ENCODE results near the gene ELAVL2.

Gene ELAVL2

DNA sequence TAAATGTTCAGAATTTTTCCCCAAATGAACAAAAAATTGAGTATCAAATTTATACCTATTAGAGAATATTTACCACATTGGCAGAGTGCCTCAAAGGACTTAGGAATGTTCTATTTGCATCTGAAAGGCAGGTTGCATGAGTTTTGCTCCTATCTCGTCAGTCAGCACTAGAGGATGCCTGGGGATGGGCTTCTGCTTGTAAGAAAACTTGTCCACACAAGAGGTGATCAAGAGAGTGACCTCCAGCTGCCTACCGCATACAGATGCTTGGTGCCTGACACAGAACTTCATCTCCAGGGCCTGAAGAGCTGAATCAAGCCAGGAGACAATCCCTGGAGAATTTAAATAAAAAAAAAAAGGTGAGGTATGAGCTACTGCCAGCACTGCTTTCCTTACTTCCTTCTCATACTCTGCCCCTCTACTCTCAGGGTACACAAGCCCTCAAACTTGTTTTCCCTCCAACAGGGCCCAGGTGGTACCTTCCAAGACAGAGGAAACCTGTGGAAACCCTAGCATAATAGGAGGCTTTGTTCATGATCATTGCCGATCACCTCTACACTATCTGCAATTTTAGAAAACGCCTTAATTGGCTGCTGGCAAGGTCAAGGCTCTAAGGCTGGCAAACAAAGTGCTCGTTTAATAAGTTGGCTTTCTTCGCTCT lies 166.6 kb downstream of the ELAVL2 start:
- DNase-seq, result no peak

DNA sequence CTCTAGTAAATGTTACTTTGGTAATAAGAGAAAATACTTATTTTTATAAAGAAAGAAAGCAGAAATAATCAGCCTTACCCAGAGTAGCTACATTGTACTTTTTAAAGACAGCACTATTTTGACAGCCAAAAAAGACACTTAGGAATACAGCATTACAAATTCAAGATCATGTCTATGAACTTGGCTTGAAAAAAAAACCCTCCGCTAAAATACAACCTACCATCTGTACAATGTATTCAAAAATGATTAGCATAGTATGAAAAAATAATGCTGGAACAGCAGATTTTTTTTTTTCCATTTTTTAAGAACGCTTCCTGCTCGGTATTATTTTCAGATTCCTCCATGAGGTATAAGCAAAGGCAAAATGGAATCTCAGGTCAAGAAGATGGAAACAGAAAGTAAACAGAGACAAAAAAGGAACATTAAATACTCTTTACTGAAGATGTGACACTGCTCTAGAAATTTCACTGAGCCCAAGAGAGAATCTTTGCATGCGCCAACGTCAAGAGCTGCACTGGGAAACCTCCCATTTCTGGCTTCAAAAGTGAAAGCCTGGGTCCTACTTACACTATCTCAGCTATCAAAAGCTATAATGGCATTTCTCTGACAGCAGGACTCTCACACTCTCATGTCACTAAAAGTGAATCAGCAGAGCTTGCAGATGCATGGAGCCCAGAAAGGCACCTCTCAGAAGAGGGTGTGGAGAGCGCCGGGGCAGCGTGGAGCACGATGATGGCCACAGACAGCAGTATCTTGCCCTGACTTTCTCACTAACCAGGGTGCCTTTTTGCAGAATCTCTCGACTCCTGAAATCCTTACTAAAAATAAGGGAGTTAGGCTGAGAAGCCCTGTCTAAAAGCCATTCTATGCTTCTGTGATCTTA lies 167.4 kb downstream of the ELAVL2 start:
- no peak for DNase-seq

DNA sequence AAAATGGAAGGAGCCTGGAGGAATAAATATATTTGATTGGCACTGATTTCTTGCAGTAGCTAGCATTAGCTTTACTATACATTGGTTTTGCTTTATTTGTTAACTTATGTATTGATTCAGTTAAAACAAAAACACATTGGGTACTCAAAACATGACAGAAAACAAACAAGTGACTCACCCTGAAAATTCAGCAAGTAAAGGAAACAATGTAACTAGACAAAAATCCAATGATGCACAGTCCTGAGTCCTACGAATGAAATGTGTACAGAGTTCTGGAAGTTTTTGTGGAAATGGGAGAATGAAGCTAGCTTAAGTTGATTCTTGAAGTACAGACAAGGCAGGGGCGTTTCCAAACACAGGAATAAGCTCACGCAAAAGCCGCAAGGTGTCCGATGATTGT lies 175.0 kb downstream of the ELAVL2 start:
- DNase-seq, result no peak

DNA sequence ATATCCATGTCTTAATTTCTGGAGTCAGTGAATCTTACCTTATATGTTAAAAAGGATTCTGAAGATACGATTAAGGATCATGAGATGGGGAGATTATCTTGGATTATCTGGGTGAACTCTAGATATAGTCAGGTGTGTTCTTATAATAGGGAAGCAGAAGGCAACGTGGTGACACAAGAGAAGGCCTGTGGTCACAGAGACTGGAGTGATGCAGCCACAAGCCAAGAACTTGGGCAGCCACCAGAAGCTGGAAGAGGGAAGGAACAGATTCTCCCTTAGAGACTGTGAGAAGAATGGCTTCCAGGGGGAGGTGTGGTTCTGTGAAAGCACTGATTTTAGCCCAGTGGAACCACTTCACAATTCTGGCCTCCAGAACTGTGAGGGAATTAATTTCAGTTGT lies 177.4 kb downstream of the ELAVL2 start:
- no peak for DNase-seq

DNA sequence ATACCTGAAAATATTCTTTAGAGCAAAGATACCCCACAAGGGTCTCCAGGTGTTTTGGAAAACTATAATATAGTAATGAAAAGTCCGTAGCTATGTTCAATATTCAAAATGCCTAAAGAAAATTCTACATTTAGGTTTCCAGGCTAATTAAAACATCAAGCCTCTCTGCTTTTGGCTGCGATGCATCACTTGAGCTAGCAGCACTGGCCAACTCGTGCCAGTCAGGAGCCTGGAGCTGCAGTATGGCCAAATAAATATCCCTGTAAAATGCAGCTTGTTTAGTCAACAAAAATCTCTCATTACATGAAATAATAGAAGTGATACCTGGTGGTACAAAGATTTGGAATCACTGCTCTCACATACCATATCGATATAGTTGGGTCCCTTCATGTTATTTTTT lies 181.1 kb downstream of the ELAVL2 start:
- DNase-seq, result no peak

DNA sequence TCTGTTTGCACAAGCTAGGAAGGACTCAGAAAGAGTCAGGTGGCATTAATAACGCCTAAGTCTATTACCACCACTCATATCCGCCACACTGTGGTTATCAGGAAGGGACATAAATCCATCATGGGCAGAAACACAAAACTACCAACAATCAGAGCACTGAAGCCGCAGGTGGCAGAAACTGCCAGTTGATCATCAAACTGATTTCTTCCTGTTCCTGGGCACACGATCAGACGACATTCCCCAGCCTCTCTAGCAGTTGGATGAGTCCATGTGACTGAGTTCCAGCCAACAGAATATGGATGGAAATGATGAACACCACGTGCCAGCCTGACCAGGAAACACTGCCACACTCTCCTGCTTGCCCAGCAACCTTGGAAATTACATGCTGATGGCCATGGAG lies 181.7 kb downstream of the ELAVL2 start:
- DNase-seq, result no peak

DNA sequence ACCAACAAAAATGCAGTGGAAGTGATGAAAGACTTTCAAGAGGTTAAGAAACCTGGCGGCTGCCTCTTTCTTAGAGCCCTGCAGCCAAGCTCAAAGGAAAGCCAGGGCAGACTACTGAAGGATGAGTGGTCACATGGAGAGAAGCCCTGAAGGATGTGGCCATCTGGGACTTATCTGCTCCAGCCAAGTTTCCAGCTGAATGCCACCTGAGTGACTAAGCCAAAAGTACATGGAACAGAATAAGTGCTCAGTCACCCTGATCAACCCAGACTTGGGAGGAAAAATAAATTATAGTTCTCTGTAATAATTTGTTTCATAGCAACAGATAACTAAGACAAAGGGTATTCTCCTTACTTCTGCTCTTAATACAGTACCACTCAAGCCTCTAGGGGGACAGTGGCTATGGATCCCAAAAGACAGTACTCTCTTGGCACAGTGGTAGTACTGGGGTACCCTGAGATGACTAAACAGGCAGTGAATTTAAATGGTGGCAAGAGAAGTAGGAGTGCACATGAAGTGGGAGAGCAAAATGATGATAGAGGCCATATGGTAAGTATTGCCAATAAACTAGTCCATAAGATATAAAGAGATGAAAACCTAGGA lies 182.3 kb downstream of the ELAVL2 start:
- DNase-seq, result no peak

Measured in T-helper 2 cell (primary cell).